DND-41 (cell line): ENCODE data around the gene LCT.

Experiments used
- ATAC-seq: fragments of 200-7000 bp; cut with Tn5 transposase; 3 replicates; pipeline ENCODE4 v1.9.1; 2021; ENCODE audit warnings: low read depth; ENCODE audit not compliant: insufficient read depth
- DNase-seq: peaks from one replicate; pipeline ENCODE4 v3.0.0-alpha.2; 2020
- H2AFZ ChIP-seq: 2 replicates; pipeline ENCODE4 v1.6.0; 2012; ENCODE audit warnings: low read depth, low read length
- H3K27ac ChIP-seq: 2 replicates; pipeline ENCODE4 v1.5.1; 2012; ENCODE audit warnings: low read length, inconsistent platforms
- H3K27me3 ChIP-seq: fragments of 200-600 bp; sonication (generic); 2 replicates; pipeline ENCODE4 v1.6.0; 2012; ENCODE audit warnings: low read length, mild to moderate bottlenecking, inconsistent platforms; ENCODE audit not compliant: insufficient read depth, poor library complexity
- H3K36me3 ChIP-seq: 2 replicates; pipeline ENCODE4 v1.5.1; 2012; ENCODE audit warnings: low read length, inconsistent platforms; ENCODE audit not compliant: insufficient read depth
- H3K4me1 ChIP-seq: 2 replicates; pipeline ENCODE4 v1.5.1; 2012; ENCODE audit warnings: mild to moderate bottlenecking, low read length; ENCODE audit not compliant: insufficient read depth
- H3K4me2 ChIP-seq: 2 replicates; pipeline ENCODE4 v1.6.0; 2012; ENCODE audit warnings: mild to moderate bottlenecking, moderate library complexity, low read length, inconsistent platforms; ENCODE audit not compliant: insufficient read depth
- H3K4me3 ChIP-seq, 2 experiments: fragments of 200-600 bp in 1 of 2; shearing (Covaris generic) in 1 of 2; 2 replicates each; pipeline ENCODE4 v1.5.1; 2012 to 2016; ENCODE audit warnings: inconsistent platforms in 2 of 2, low read length in 2 of 2, mild to moderate bottlenecking in 2 of 2, low read depth in 1 of 2, moderate library complexity in 1 of 2
- H3K79me2 ChIP-seq: 2 replicates; pipeline ENCODE4 v1.6.0; 2012; ENCODE audit warnings: low read length, inconsistent platforms; ENCODE audit not compliant: insufficient read depth
- H3K9ac ChIP-seq: 2 replicates; pipeline ENCODE4 v1.6.0; 2012; ENCODE audit warnings: low read depth, mild to moderate bottlenecking, inconsistent platforms, low read length, moderate library complexity
- H3K9me3 ChIP-seq: 2 replicates; pipeline ENCODE4 v1.5.1; 2012; ENCODE audit warnings: low read length, moderate library complexity, mild to moderate bottlenecking, inconsistent platforms; ENCODE audit not compliant: insufficient read depth, severe bottlenecking
- H4K20me1 ChIP-seq: 2 replicates; pipeline ENCODE4 v1.6.0; 2012; ENCODE audit warnings: low read length; ENCODE audit not compliant: insufficient read depth
- EZH2 ChIP-seq: IDR thresholded peaks from 3 replicates; pipeline ENCODE4 v1.6.1; 2012; ENCODE audit warnings: borderline replicate concordance, low read depth, mild to moderate bottlenecking, moderate library complexity, low read length, inconsistent platforms; ENCODE audit not compliant: severe bottlenecking
- TF ChIP-seq, protein P1 (sequence below): IDR thresholded peaks from 2 replicates; pipeline ENCODE4 v1.5.1; 2012; ENCODE audit warnings: borderline replicate concordance, low read length, moderate library complexity, mild to moderate bottlenecking; ENCODE audit not compliant: poor library complexity, severe bottlenecking; ENCODE audit errors: extremely low read depth

Gene LCT

DNA sequence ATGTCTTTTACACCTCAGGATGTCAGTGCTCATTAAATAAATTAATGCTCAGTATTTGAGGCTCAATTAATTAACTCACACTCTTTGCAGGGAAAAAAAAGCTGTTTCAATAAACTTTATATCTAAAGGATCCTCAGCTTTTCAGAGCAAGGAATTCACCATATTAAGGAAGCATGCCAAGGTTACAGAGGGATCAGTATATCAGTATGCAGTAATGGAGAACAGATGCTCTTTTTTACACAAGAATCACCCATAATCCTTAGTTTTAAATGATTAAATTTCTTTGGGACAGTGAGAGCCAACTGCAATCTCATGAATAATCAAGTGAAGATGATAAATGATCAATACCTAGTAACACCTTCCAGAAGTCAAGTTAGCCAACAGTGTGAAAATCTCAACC lies 14.9 kb upstream of the LCT start:
- Histone ChIP-seq H3K79me2 (peaks cover 44% of the 10 kb centered on the region), H2AFZ (no peak overlapping the region), H3K27ac (no peak overlapping the region), H3K27me3 (no peaks in the 10 kb centered on the region), H3K4me2 (no peak overlapping the region), H3K36me3 (peaks cover 98% of the 10 kb centered on the region), H3K9ac (no peak overlapping the region), H3K9me3 (no peaks in the 10 kb centered on the region), H4K20me1 (peaks cover 11% of the 10 kb centered on the region; the same call in 1 of the 2 replicates), H3K4me1 (no peaks in the 10 kb centered on the region), H3K4me3 (no peak overlapping the region)
- ATAC-seq: no peak
- TF ChIP-seq, protein P1, sequence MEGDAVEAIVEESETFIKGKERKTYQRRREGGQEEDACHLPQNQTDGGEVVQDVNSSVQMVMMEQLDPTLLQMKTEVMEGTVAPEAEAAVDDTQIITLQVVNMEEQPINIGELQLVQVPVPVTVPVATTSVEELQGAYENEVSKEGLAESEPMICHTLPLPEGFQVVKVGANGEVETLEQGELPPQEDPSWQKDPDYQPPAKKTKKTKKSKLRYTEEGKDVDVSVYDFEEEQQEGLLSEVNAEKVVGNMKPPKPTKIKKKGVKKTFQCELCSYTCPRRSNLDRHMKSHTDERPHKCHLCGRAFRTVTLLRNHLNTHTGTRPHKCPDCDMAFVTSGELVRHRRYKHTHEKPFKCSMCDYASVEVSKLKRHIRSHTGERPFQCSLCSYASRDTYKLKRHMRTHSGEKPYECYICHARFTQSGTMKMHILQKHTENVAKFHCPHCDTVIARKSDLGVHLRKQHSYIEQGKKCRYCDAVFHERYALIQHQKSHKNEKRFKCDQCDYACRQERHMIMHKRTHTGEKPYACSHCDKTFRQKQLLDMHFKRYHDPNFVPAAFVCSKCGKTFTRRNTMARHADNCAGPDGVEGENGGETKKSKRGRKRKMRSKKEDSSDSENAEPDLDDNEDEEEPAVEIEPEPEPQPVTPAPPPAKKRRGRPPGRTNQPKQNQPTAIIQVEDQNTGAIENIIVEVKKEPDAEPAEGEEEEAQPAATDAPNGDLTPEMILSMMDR: no peak
- no peak for TF ChIP-seq EZH2
- no peak for DNase-seq

DNA sequence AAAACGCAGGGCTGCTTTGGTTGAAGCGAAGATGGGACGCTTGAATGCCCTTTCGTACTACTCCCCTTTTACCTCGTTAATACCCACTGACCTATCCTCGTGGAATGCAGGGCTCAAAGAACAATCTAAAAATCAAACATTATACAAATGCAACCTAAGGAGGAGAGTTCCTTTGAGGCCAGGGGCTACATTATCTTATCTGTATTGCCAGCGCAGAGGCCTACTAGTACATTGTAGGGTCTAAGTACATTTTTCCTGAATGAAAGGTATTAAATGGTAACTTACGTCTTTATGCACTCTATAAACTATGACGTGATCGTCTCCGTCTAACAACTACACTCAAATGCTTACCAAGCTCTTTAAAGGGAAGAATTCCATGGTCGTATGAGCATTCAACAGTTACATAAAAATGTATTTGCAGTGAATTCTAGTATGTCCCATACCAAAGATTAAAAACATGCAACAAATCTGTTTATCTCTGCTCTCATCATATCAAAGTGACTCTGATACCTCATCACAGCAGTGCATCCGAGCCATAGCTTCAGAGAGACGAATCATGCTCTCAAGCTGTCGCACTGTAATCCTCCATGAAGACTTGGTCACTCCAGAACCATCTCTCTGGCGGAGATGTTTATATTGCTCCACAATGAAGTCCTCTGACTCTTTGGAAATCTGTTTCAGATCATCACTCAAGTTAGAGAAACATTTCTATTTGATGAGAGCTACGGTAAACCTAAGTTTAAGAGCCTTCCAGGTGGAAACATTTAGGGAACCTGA lies 14.1 kb upstream of the LCT start:
- no peaks in the 10 kb centered on the region for H3K9me3 ChIP-seq
- H3K36me3 ChIP-seq: peaks cover 98% of the 10 kb centered on the region
- H3K79me2 ChIP-seq: peaks cover 44% of the 10 kb centered on the region
- no peak overlapping the region for H3K27ac ChIP-seq
- H3K4me2 ChIP-seq: no peak overlapping the region
- no peak overlapping the region for H3K4me3 ChIP-seq
- no peak for DNase-seq
- H2AFZ ChIP-seq: no peak overlapping the region
- peaks cover 13% of the 10 kb centered on the region; the same call in 1 of the 2 replicates for H4K20me1 ChIP-seq
- ATAC-seq: no peak
- H3K9ac ChIP-seq: no peak overlapping the region
- no peak for TF ChIP-seq EZH2
- no peaks in the 10 kb centered on the region for H3K27me3 ChIP-seq
- no peaks in the 10 kb centered on the region for H3K4me1 ChIP-seq

- DNase-seq (no peak), ATAC-seq (no peak)
- H3K27ac ChIP-seq: no peak overlapping the region
- peaks cover 36% of the 10 kb centered on the region for H3K79me2 ChIP-seq
- no peaks in the 10 kb centered on the region for H3K9me3 ChIP-seq
- no peak overlapping the region for H3K4me3 ChIP-seq
- H2AFZ ChIP-seq: no peak overlapping the region
- H3K9ac ChIP-seq: no peak overlapping the region
- peaks cover 99% of the 10 kb centered on the region for H3K36me3 ChIP-seq
- no peak for TF ChIP-seq EZH2
- TF ChIP-seq, protein P1: no peak
- peaks cover 18% of the 10 kb centered on the region; the same call in 1 of the 2 replicates for H4K20me1 ChIP-seq
- H3K27me3 ChIP-seq: no peaks in the 10 kb centered on the region
- H3K4me1 ChIP-seq: no peaks in the 10 kb centered on the region
- no peak overlapping the region for H3K4me2 ChIP-seq
Measured at GRCh38 chr2:135849087-135849486, 12.1 kb upstream of the LCT start.

GRCh38 chr2:135845997-135846396 lies 9.0 kb upstream of the LCT start:
- H4K20me1 ChIP-seq: peaks cover 18% of the 10 kb centered on the region; the same call in 1 of the 2 replicates
- peaks cover 97% of the 10 kb centered on the region for H3K36me3 ChIP-seq
- DNase-seq: no peak
- TF ChIP-seq EZH2: no peak
- TF ChIP-seq, protein P1: no peak
- no peak overlapping the region for H3K9ac ChIP-seq
- H3K9me3 ChIP-seq: no peaks in the 10 kb centered on the region
- no peak overlapping the region for H3K4me3 ChIP-seq
- H3K27ac ChIP-seq: no peak overlapping the region
- no peaks in the 10 kb centered on the region for H3K27me3 ChIP-seq
- no peak for ATAC-seq
- no peak overlapping the region for H3K4me2 ChIP-seq
- H2AFZ ChIP-seq: no peak overlapping the region
- no peaks in the 10 kb centered on the region for H3K4me1 ChIP-seq
- peaks cover 21% of the 10 kb centered on the region for H3K79me2 ChIP-seq
